GM21737 (cell line): ENCODE results near the gene GRID1.

Experiments used
- ATAC-seq: cut with Tn5 transposase; IDR thresholded peaks from one replicate; pipeline ENCODE4 v1.9.1; 2021; ENCODE audit warnings: mild to moderate bottlenecking, moderate library complexity; ENCODE audit not compliant: unreplicated experiment

The GRID1 gene

GRCh38 chr10:86340176-86340990 lies 26.2 kb downstream of the GRID1 start:
- ATAC-seq = no peak

- no peak for ATAC-seq
Observed at GRCh38 chr10:86339226-86339865, 27.2 kb downstream of the GRID1 start.

- no peak for ATAC-seq
Observed at GRCh38 chr10:86337121-86337601, 29.4 kb downstream of the GRID1 start.

GRCh38 chr10:86336341-86336740 lies 30.3 kb downstream of the GRID1 start:
- no peak for ATAC-seq

GRCh38 chr10:86335831-86336230 lies 30.8 kb downstream of the GRID1 start:
- ATAC-seq = no peak

GRCh38 chr10:86335257-86335656 lies 31.3 kb downstream of the GRID1 start:
- no peak for ATAC-seq

GRCh38 chr10:86334488-86335085 lies 32.0 kb downstream of the GRID1 start:
- ATAC-seq = no peak

GRCh38 chr10:86333826-86334487 lies 32.6 kb downstream of the GRID1 start:
- no peak for ATAC-seq

GRCh38 chr10:86331861-86332260 lies 34.7 kb downstream of the GRID1 start:
- ATAC-seq = no peak

- ATAC-seq = no peak
Observed at GRCh38 chr10:86330778-86331763, 35.5 kb downstream of the GRID1 start.

GRCh38 chr10:86329896-86330680 lies 36.5 kb downstream of the GRID1 start:
- no peak for ATAC-seq

GRCh38 chr10:86329093-86329710 lies 37.4 kb downstream of the GRID1 start:
- no peak for ATAC-seq

GRCh38 chr10:86327954-86328725 lies 38.5 kb downstream of the GRID1 start:
- no peak for ATAC-seq

GRCh38 chr10:86325158-86325557 lies 41.4 kb downstream of the GRID1 start:
- ATAC-seq = no peak

- no peak for ATAC-seq
Observed at GRCh38 chr10:86321568-86321967, 45.0 kb downstream of the GRID1 start.

- no peak for ATAC-seq
Observed at GRCh38 chr10:86319676-86320075, 46.9 kb downstream of the GRID1 start.

- ATAC-seq = no peak
Observed at GRCh38 chr10:86317949-86318725, 48.5 kb downstream of the GRID1 start.
